Esophagus (tissue), 2 donors: ENCODE results near the gene ME3. TPM values are rescaled to one million over a fixed set of nuclear protein-coding genes. Genes with fewer than 3 reads are reported as not detected.

Experiments
- H3K27ac ChIP-seq, 2 donors: one replicate each; pipeline ENCODE4 v1.5.1; 2013; ENCODE audit warnings: low read depth in 2 of 2, mild to moderate bottlenecking in 2 of 2, inconsistent platforms in 1 of 2, low read length in 1 of 2, moderate library complexity in 1 of 2
- H3K27me3 ChIP-seq, 2 donors: one replicate each; pipeline ENCODE4 v1.6.1; 2013; ENCODE audit warnings: low read length in 2 of 2, control low read depth in 1 of 2, mild to moderate bottlenecking in 1 of 2; ENCODE audit not compliant: insufficient read depth in 2 of 2, control insufficient read depth in 1 of 2
- H3K36me3 ChIP-seq, 2 donors: one replicate each; pipeline ENCODE4 v1.6.1; 2013; ENCODE audit warnings: low read length in 1 of 2; ENCODE audit not compliant: control insufficient read depth in 2 of 2, insufficient read depth in 2 of 2
- H3K4me1 ChIP-seq, 2 donors: one replicate each; pipeline ENCODE4 v1.6.1; 2013; ENCODE audit warnings: low read length in 1 of 2; ENCODE audit not compliant: control insufficient read depth in 2 of 2, insufficient read depth in 2 of 2
- H3K4me3 ChIP-seq, 2 donors: one replicate each; pipeline ENCODE4 v1.5.1; 2013; ENCODE audit warnings: low read length in 2 of 2, mild to moderate bottlenecking in 2 of 2, low read depth in 1 of 2, moderate library complexity in 1 of 2
- H3K9me3 ChIP-seq, 2 donors: one replicate each; pipeline ENCODE4 v1.6.1; 2013; ENCODE audit warnings: mild to moderate bottlenecking in 2 of 2, low read depth in 1 of 2, low read length in 1 of 2, moderate library complexity in 1 of 2; ENCODE audit not compliant: control insufficient read depth in 2 of 2, insufficient read depth in 1 of 2
- WGBS, 2 donors: extraction: QIAGEN DNeasy Blood & Tissue Kit; methylation state at CpG; one replicate each; pipeline ENCODE4 v1.1.7; 2013; 5-methylcytosine and 5-hydroxymethylcytosine counted together
- polyA plus RNA-seq, 2 donors: library from polyadenylated mRNA; stranded (reverse); fragments of 200-250 nt; gene quantifications; one replicate each; pipeline ENCODE4 v1.2.3, GENCODE V29; 2013
- donor health status: healthy with polysubstance abuse.
- donor health status: Bipolar disorder and iron deficiency.

Gene ME3
- polyA plus RNA-seq, 2 donors = 3.0 to 4.5 TPM

GRCh38 chr11:86595955-86596354, 76.5 kb downstream of the ME3 start:
- H3K27me3 ChIP-seq = no peaks in the 10 kb centered on the region
- WGBS, 2 donors = 84 to 87% methylated on average over 2 of the region's 2 CpGs
- H3K36me3 ChIP-seq = no peaks in the 10 kb centered on the region
- no peak overlapping the region for H3K4me3 ChIP-seq
- no peaks in the 10 kb centered on the region for H3K4me1 ChIP-seq
- H3K9me3 ChIP-seq = no peaks in the 10 kb centered on the region
- H3K27ac ChIP-seq = no peak overlapping the region

- WGBS, 2 donors = 62 to 81% methylated on average over 3 of the region's 3 CpGs
- H3K27ac ChIP-seq = no peak overlapping the region
Measured at GRCh38 chr11:86595451-86595850, 77.0 kb downstream of the ME3 start.

GRCh38 chr11:86594746-86595145, 77.7 kb downstream of the ME3 start:
- no peak overlapping the region for H3K27ac ChIP-seq
- no peaks in the 10 kb centered on the region for H3K4me1 ChIP-seq
- H3K36me3 ChIP-seq = no peaks in the 10 kb centered on the region
- H3K4me3 ChIP-seq = no peak overlapping the region
- no peaks in the 10 kb centered on the region for H3K27me3 ChIP-seq
- no peaks in the 10 kb centered on the region for H3K9me3 ChIP-seq

More at GRCh38 chr11:86595451-86595850, 77.0 kb downstream of the ME3 start:
- no peaks in the 10 kb centered on the region for H3K36me3 ChIP-seq
- no peak overlapping the region for H3K4me3 ChIP-seq
- no peaks in the 10 kb centered on the region for H3K9me3 ChIP-seq
- H3K27me3 ChIP-seq = no peaks in the 10 kb centered on the region
- H3K4me1 ChIP-seq = no peaks in the 10 kb centered on the region

- H3K27ac ChIP-seq = no peak overlapping the region
- H3K9me3 ChIP-seq = no peaks in the 10 kb centered on the region
- no peaks in the 10 kb centered on the region for H3K36me3 ChIP-seq
- 66 to 81% methylated on average over 4 of the region's 4 CpGs for WGBS, 2 donors
- H3K4me3 ChIP-seq = no peak overlapping the region
- no peaks in the 10 kb centered on the region for H3K27me3 ChIP-seq
- peaks cover 0 to under 1% of the 10 kb centered on the region in 2 donors for H3K4me1 ChIP-seq
Measured at GRCh38 chr11:86593833-86594232, 78.6 kb downstream of the ME3 start.

GRCh38 chr11:86592659-86593451, 79.6 kb downstream of the ME3 start:
- H3K27ac ChIP-seq = no peak overlapping the region
- 52 to 59% methylated on average over 5 of the region's 5 CpGs for WGBS, 2 donors
- no peaks in the 10 kb centered on the region for H3K27me3 ChIP-seq
- H3K4me1 ChIP-seq = peaks cover 0 to 2% of the 10 kb centered on the region in 2 donors
- H3K4me3 ChIP-seq = no peak overlapping the region
- no peaks in the 10 kb centered on the region for H3K36me3 ChIP-seq
- no peaks in the 10 kb centered on the region for H3K9me3 ChIP-seq

- H3K27me3 ChIP-seq = no peaks in the 10 kb centered on the region
- no peaks in the 10 kb centered on the region for H3K9me3 ChIP-seq
- peaks cover 0 to 2% of the 10 kb centered on the region in 2 donors for H3K4me1 ChIP-seq
- H3K4me3 ChIP-seq = no peak overlapping the region
- no peak overlapping the region for H3K27ac ChIP-seq
- 5 to 53% methylated on average over 1 of the region's 1 CpG for WGBS, 2 donors
- H3K36me3 ChIP-seq = no peaks in the 10 kb centered on the region
Measured at GRCh38 chr11:86592047-86592591, 80.3 kb downstream of the ME3 start.

GRCh38 chr11:86591631-86592030, 80.8 kb downstream of the ME3 start:
- Histone ChIP-seq H3K4me1 (peaks cover 0 to 2% of the 10 kb centered on the region in 2 donors), H3K9me3 (no peaks in the 10 kb centered on the region), H3K27me3 (no peaks in the 10 kb centered on the region), H3K36me3 (no peaks in the 10 kb centered on the region), H3K27ac (no peak overlapping the region), H3K4me3 (no peak overlapping the region)
- 89 to 91% methylated on average over 4 of the region's 4 CpGs for whole genome bisulfite sequencing, 2 donors

GRCh38 chr11:86589856-86590589, 82.4 kb downstream of the ME3 start:
- Histone ChIP-seq H3K36me3 (no peaks in the 10 kb centered on the region), H3K27ac (no peak overlapping the region), H3K9me3 (no peaks in the 10 kb centered on the region), H3K4me3 (no peak overlapping the region), H3K4me1 (peaks cover 0 to 2% of the 10 kb centered on the region in 2 donors), H3K27me3 (no peaks in the 10 kb centered on the region)
- WGBS, 2 donors = 95% methylated on average over 7 of the region's 7 CpGs

GRCh38 chr11:86589204-86589603, 83.2 kb downstream of the ME3 start:
- Histone ChIP-seq H3K27me3 (no peaks in the 10 kb centered on the region), H3K4me3 (no peak overlapping the region), H3K4me1 (peaks cover 0 to 2% of the 10 kb centered on the region in 2 donors), H3K36me3 (no peaks in the 10 kb centered on the region), H3K9me3 (no peaks in the 10 kb centered on the region), H3K27ac (no peak overlapping the region)
